ENCODE data around the gene SAMHD1. TPM values are rescaled to one million over a fixed set of nuclear protein-coding genes. Genes with fewer than 3 reads are reported as not detected.

Gene SAMHD1
- polyA plus RNA-seq, 2 of the 4 experiments (the other 2 are of a cell fraction): 9.8 to 11.7 TPM

DNA sequence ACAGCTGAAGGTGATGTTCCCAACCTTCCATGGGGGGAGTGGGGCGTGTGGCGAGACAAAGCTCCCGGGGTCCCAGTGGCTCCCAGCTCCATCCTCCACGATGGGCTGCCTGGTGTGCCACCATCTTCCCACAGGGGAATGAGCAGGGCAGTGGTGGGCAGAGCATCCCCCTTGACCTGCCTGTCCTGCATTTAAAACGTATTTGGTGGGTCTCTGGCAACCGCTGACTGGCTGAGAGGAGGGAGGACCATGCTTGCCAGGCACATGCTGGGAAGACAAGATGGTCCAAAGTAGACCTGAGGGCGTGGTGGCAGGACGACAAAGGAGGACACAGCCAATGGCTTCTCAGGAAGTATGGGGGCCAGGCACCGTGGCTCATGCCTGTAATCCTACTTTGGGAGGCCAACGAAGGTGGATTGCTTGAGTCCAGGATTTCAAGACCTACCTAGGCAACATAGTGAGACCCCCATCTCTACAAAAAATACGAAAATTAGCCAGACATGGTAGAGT lies 70.7 kb downstream of the SAMHD1 start:
- ChIA-PET POLR2A (no interaction called here), CTCF (interaction anchor here (0.7 to 2.7 kb wide), 2 partner anchors 18 to 33 kb away, joined by 3 to 8 read pairs; a partner anchor contains a TSS)
- DNase-seq (ENCODE audit: low read depth in 1 of 2, low spot score in 1 of 2): no peak
- Histone ChIP-seq H3K4me3 (no peak overlapping the region), H3K4me2 (no peak overlapping the region), H3K27ac (no peak overlapping the region), H3K9me3 (no peaks in the 10 kb centered on the region), H3K4me1 (no peaks in the 10 kb centered on the region)
- TF ChIP-seq ZSCAN20 (CRISPR knock-in tag; IDR thresholded peaks at IDR 0.05) (no peak), MYC (IDR thresholded peaks at IDR 0.05; ENCODE audit: borderline replicate concordance, low read length) (no peak)
- WGBS (ENCODE audit: missing lambda C conversion rate): 60% methylated on average over 10 of the region's 11 CpGs
- FAIRE-seq: no peak
- ATAC-seq: no peak

- H3K4me3 ChIP-seq: no peak overlapping the region
- TF ChIP-seq, protein P1, sequence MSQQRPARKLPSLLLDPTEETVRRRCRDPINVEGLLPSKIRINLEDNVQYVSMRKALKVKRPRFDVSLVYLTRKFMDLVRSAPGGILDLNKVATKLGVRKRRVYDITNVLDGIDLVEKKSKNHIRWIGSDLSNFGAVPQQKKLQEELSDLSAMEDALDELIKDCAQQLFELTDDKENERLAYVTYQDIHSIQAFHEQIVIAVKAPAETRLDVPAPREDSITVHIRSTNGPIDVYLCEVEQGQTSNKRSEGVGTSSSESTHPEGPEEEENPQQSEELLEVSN (IDR thresholded peaks at IDR 0.05; ENCODE audit: borderline replicate concordance, low read depth): no peak
- no peak for TF ChIP-seq ZNF302 (CRISPR knock-in tag; IDR thresholded peaks at IDR 0.05)
- no peak for TF ChIP-seq CTCF (IDR thresholded peaks at IDR 0.05)
- TF ChIP-seq ESRRA (IDR thresholded peaks at IDR 0.05; ENCODE audit: borderline replicate concordance, low read length): no peak
- no peak for TF ChIP-seq MAFK (IDR thresholded peaks at IDR 0.05; ENCODE audit: partially characterized antibody)
- TF ChIP-seq ZSCAN20 (CRISPR knock-in tag; IDR thresholded peaks at IDR 0.05): no peak
- no peak for TF ChIP-seq RAD21 (conservative IDR thresholded peaks at IDR 0.05 in 1 of 2, IDR thresholded peaks at IDR 0.05 in 1 of 2)
- TF ChIP-seq, protein P2, sequence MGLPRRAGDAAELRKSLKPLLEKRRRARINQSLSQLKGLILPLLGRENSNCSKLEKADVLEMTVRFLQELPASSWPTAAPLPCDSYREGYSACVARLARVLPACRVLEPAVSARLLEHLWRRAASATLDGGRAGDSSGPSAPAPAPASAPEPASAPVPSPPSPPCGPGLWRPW (IDR thresholded peaks at IDR 0.05): no peak
- TF ChIP-seq TP53 (CRISPR knock-in tag; IDR thresholded peaks at IDR 0.05): no peak
- H3K4me2 ChIP-seq: no peak overlapping the region
- POLR2A ChIA-PET: no interaction called here
- H3K27ac ChIP-seq: no peak overlapping the region
- DNase-seq (ENCODE audit: low read depth in 1 of 2, low spot score in 1 of 2): no peak
- no peak for FAIRE-seq
- H3K4me1 ChIP-seq: no peaks in the 10 kb centered on the region
- no peak for ATAC-seq
- no peaks in the 10 kb centered on the region for H3K9me3 ChIP-seq
- CTCF ChIA-PET: interaction anchor here (0.6 to 2.2 kb wide), 3 partner anchors 9 to 261 kb away, joined by 3 to 6 read pairs (median 3); a partner anchor contains a TSS
- 76% methylated on average over 7 of the region's 10 CpGs for WGBS (ENCODE audit: missing lambda C conversion rate)
Observed at GRCh38 chr20:36878941-36879340, 72.6 kb downstream of the SAMHD1 start.

DNA sequence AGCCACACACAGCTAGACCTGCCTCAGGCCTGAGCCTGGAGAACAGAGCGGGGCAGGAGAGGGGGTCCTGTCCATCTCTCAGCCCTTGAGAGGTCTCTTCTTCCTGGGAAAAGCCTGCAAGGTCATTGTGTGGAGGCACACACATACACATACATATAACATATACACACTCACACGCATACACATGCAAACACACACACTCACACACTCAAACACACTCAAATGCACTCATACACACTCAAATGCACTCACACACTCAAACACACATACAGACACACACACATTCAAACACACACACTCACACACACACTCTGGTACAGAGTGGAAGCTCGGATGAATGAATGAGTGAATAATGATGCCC lies 75.1 kb downstream of the SAMHD1 start:
- TF ChIP-seq ESRRA (IDR thresholded peaks at IDR 0.05; ENCODE audit: borderline replicate concordance, low read length) (no peak), MYC (IDR thresholded peaks at IDR 0.05; ENCODE audit: borderline replicate concordance, low read length) (no peak), FOSL2 (IDR thresholded peaks at IDR 0.05) (no peak), FOSL2 (CRISPR knock-in tag; IDR thresholded peaks at IDR 0.05) (no peak), BHLHE40 (IDR thresholded peaks at IDR 0.05; ENCODE audit: low read depth, low read length) (no peak), KDM5A (IDR thresholded peaks at IDR 0.05) (no peak), EHF (CRISPR knock-in tag; IDR thresholded peaks at IDR 0.05) (no peak), HDAC2 (IDR thresholded peaks at IDR 0.05) (no peak), SMC3 (IDR thresholded peaks at IDR 0.05) (no peak), EHMT2 (IDR thresholded peaks at IDR 0.05; ENCODE audit: low read depth) (no peak)
- TF ChIP-seq, protein P2 (IDR thresholded peaks at IDR 0.05): no peak
- TF ChIP-seq, protein P3, sequence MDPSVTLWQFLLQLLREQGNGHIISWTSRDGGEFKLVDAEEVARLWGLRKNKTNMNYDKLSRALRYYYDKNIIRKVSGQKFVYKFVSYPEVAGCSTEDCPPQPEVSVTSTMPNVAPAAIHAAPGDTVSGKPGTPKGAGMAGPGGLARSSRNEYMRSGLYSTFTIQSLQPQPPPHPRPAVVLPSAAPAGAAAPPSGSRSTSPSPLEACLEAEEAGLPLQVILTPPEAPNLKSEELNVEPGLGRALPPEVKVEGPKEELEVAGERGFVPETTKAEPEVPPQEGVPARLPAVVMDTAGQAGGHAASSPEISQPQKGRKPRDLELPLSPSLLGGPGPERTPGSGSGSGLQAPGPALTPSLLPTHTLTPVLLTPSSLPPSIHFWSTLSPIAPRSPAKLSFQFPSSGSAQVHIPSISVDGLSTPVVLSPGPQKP (IDR thresholded peaks at IDR 0.05; ENCODE audit: low read depth, low read length): no peak
- 92% methylated on average over 3 of the region's 3 CpGs for WGBS (ENCODE audit: missing lambda C conversion rate)
- DNase-seq (ENCODE audit: low read depth in 1 of 2, low spot score in 1 of 2): no peak
- H3K4me3 ChIP-seq: no peak overlapping the region
- H3K4me2 ChIP-seq: no peak overlapping the region
- CTCF ChIA-PET: interaction anchor here (0.5 to 1.4 kb wide), 5 partner anchors 8 to 68 kb away, joined by 3 to 5 read pairs (median 4); no protein-coding TSS in a partner anchor
- no peak for ATAC-seq
- H3K27ac ChIP-seq: no peak overlapping the region
- H3K9me3 ChIP-seq: no peaks in the 10 kb centered on the region
- POLR2A ChIA-PET: no interaction called here
- no peaks in the 10 kb centered on the region for H3K4me1 ChIP-seq
- no peak for FAIRE-seq

Measured in A549 (cell line).